ENCODE results near the gene LMAN1. TPM values are rescaled to one million over a fixed set of nuclear protein-coding genes. Genes with fewer than 3 reads are reported as not detected.

Gene LMAN1
- total RNA-seq, 1 experiment from 2014 or later, result 176 TPM

- DNase-seq (ENCODE audit: extremely low read depth, low read depth), result no peak
Measured at GRCh38 chr18:59306640-59307039, 52.4 kb downstream of the LMAN1 start.

- DNase-seq (ENCODE audit: extremely low read depth, low read depth), result no peak
Measured at GRCh38 chr18:59305295-59305694, 53.8 kb downstream of the LMAN1 start.

GRCh38 chr18:59303656-59304195 is 55.3 kb downstream of the LMAN1 start:
- DNase-seq (ENCODE audit: extremely low read depth, low read depth), result no peak

- no peak for DNase-seq (ENCODE audit: extremely low read depth, low read depth)
Measured at GRCh38 chr18:59303006-59303405, 56.1 kb downstream of the LMAN1 start.

- DNase-seq (ENCODE audit: extremely low read depth, low read depth), result no peak
Measured at GRCh38 chr18:59301929-59302328, 57.1 kb downstream of the LMAN1 start.

GRCh38 chr18:59300676-59301285 is 58.3 kb downstream of the LMAN1 start:
- no peak for DNase-seq (ENCODE audit: extremely low read depth, low read depth)

- DNase-seq (ENCODE audit: extremely low read depth, low read depth), result no peak
Measured at GRCh38 chr18:59298871-59299270, 60.2 kb downstream of the LMAN1 start.

GRCh38 chr18:59293317-59293716 is 65.7 kb downstream of the LMAN1 start:
- DNase-seq (ENCODE audit: extremely low read depth, low read depth), result no peak

- no peak for DNase-seq (ENCODE audit: extremely low read depth, low read depth)
Measured at GRCh38 chr18:59286341-59286740, 72.7 kb downstream of the LMAN1 start.

GRCh38 chr18:59282341-59282740 is 76.7 kb downstream of the LMAN1 start:
- DNase-seq (ENCODE audit: extremely low read depth, low read depth), result no peak

- no peak for DNase-seq (ENCODE audit: extremely low read depth, low read depth)
Measured at GRCh38 chr18:59279722-59280121, 79.3 kb downstream of the LMAN1 start.

- DNase-seq (ENCODE audit: extremely low read depth, low read depth), result no peak
Measured at GRCh38 chr18:59279193-59279592, 79.9 kb downstream of the LMAN1 start.

- no peak for DNase-seq (ENCODE audit: extremely low read depth, low read depth)
Measured at GRCh38 chr18:59278793-59279192, 80.3 kb downstream of the LMAN1 start.

Other genes starting within 250 kb of the LMAN1 start
- gene SEC11C, start 219.4 kb downstream of the LMAN1 start, total RNA-seq (2014; rRNA removed; shearing (Covaris generic)), result 65.6 and 73.9 TPM in 2 replicates
- not detected in 2 replicates for gene GRP, start 139.1 kb downstream of the LMAN1 start, total RNA-seq (2014; rRNA removed; shearing (Covaris generic))
- not detected in 2 replicates for gene RAX, start 85.8 kb downstream of the LMAN1 start, total RNA-seq (2014; rRNA removed; shearing (Covaris generic))
- not detected in 2 replicates for gene CPLX4, start 40.6 kb downstream of the LMAN1 start, total RNA-seq (2014; rRNA removed; shearing (Covaris generic))